ENCODE measurements around the gene EPHA6.

DNA sequence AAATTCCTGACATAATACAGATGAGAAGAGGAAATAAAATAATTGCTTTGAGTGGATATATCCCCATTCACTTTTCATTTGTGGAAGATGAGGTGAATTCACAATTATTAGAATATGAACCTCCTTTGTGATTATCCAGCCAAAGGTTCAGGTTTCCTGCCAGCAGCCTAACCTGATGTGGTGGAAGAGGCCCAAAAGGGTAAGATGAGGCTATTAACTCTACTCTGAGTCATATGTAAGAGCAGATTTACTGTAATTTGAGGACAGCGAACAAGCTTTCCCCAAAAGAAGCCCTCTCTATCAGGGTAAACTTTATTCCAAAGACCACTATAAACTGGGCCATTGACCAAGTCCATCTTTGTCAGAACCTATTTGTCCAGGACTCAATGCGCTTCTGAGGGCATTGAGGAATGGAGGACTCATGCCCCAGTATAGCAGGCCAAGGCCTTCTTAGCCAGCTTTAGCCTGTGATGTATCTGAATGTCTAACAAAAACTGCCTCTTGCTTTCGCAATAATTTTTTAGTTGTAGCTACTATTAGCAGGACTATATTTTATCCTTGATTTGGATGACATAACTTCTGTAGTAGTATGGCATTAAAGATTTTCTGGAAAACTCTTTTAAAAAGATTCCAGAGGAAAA, 859.1 kb downstream of the EPHA6 start:
- TF ChIP-seq POLR2A (IDR thresholded peaks at IDR 0.05) (no peak), EP300 (IDR thresholded peaks at IDR 0.05; ENCODE audit: low read depth) (no peak)
- TF ChIP-seq, protein P1, sequence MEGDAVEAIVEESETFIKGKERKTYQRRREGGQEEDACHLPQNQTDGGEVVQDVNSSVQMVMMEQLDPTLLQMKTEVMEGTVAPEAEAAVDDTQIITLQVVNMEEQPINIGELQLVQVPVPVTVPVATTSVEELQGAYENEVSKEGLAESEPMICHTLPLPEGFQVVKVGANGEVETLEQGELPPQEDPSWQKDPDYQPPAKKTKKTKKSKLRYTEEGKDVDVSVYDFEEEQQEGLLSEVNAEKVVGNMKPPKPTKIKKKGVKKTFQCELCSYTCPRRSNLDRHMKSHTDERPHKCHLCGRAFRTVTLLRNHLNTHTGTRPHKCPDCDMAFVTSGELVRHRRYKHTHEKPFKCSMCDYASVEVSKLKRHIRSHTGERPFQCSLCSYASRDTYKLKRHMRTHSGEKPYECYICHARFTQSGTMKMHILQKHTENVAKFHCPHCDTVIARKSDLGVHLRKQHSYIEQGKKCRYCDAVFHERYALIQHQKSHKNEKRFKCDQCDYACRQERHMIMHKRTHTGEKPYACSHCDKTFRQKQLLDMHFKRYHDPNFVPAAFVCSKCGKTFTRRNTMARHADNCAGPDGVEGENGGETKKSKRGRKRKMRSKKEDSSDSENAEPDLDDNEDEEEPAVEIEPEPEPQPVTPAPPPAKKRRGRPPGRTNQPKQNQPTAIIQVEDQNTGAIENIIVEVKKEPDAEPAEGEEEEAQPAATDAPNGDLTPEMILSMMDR (IDR thresholded peaks at IDR 0.05): no peak

Data from transverse colon (tissue), 3 donors.